Stimulated activated CD8-positive, alpha-beta memory T cell treated with anti-CD3 and anti-CD28 coated beads, Interleukin-15, amount 100 ng/mL, for 24 hours (primary cell): ENCODE data around the gene HHAT.
"Not testable (repeated sequence)": the region's sequence is repeated elsewhere in the genome, so short reads cannot be mapped to it uniquely, and the experiment has no call there.

Experiments
- DNase-seq: peaks from one replicate; pipeline ENCODE4 v3.0.0-alpha.2; 2020; ENCODE audit warnings: low read depth

HHAT gene

DNA sequence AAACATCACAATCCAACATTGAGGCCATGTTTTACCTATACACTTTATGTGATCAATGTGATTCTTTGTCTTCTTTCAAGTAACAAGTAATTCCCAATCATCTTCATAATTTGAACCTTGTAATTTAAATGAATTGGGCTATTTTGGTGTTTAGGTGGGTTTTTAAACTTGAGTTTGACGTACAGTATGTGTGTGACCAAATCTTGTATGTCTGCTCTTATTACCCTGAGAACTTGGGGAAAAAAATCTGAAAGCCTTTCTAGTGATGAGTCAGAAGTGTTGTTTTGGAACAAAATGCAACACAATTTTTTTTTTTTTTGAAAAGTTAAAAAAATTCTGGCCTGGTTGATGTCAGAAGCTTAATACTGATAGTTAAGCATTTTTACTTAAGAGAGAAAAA lies 68.5 kb downstream of the HHAT start:
- no peak for DNase-seq

DNA sequence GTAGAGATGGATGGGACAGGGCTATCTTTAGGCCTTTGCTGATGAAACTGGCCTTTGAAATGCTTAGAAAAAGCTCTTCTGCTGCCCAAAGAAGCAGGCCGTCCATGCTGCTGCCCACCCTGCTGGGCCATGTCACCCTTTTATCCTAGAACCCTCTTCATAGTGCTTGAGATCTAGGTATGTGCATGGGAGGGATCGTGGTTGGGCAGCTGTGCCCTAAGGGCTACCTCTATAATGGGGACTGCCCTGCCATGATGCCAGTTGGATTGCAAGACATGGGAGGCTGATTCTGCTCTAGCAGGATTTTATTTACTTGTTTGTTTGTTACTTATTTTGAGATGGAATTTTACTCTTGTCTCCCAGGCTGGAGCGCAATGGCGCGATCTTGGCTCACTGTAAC lies 69.0 kb downstream of the HHAT start:
- no peak for DNase-seq

DNA sequence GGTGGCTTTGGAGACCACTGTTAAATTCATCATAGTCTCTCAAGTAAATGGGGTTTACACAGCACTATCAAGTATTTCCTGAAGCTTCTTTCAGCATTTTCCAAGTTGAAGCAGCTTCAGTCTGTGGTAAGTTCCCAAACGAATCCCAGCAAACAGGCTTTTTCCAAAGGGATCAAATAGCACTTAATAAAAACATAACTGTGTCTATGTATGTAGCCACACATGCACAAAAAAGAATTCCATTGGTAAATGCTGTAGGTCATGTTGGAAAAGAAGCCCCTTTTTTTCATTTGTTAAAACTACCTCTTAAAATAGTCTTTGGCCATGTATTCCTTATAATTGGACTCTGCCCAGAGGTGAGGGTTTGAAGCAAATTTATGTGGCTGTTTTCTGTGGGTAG lies 69.8 kb downstream of the HHAT start:
- no peak for DNase-seq

DNA sequence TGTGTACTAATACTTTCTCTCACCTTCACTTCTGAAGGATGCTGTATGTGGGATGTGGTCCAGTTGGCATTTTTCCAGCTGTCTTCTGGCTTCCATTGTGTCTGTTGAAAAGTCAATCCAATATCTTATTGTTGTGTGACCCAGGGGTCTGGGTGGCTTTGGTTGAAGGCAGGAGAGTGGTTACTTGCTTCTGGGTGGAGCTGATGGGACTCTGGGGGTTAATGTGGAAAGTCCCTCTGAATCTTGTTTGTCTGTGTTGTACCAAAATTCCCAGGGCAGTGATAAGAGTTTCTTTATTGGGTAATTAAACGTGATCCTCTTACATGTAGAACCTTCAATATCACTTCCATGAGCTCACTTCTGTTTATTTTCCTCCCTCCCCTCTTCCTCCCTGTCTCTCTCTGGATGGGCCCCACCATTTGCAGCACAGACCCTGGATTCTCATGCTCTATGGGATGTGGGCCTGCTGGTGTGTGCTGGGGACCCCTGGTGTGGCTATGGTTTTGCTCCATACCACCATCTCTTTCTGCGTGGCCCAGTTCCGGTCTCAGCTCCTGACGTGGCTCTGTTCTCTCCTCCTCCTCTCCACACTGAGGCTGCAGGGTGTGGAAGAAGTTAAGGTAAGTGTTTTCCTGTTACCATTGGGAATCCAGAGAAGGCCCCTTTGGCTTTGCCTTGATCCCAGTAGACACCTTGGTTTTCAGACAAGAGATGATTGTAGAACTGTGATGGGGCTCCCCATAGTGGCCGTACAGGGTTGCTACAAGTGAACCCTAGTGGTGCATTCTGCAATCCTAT lies 71.5 kb downstream of the HHAT start:
- DNase-seq: no peak

DNA sequence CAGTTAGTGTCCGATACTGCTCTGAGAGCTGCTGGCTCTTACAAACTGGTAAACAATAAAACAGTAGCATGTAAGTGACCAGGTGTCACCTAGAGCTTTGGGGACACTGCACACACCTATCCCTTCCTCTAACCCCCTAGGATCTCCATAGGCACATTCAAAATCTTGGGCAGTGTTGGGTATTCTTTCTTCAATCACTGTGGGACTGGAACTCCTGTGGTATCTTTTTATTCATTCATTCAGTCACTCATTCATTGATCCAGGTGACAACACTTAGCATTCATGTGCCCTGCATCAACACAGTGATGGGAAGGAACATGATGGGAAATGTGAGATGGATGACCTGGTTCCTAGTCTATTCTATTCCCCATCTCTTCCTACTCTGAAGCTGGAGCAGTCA lies 73.9 kb downstream of the HHAT start:
- no peak for DNase-seq

DNA sequence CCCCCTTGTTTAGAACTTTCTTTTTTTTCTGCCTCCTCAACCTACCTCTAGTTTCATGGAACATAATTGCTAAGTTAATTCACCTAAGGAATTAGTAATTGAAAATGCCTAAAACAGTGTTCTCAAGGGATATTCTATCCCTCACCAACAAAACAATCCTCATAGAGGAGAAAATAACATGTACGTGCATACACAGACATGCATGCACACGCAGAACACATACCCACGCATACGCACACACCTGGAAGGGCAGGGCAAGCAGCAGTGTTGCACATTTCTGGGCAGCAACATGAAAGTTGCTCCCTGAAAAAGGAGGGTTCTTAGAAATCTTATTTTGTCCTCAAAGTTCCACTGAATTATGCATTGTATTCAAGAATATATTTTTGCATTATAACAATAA lies 76.6 kb downstream of the HHAT start:
- no peak for DNase-seq

DNA sequence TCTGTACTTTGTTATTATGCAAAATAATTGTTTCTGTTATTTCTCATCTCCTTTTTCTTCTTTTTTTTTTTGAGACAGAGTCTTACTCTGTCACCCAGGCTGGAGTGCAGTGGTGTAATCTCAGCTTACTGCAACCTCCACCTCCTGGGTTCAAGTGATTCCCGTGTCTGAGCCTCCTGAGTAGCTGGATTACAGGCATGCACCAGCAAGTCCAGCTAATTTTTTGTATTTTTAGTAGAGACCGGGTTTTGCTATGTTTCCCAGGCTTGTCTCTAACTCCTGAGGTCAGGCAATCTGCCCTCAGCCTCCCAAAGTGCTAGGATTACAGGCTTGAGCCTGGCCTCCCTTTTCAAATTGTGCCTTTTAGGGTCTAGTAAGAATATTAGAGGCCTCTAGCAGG lies 77.6 kb downstream of the HHAT start:
- not testable (repeated sequence) for DNase-seq

DNA sequence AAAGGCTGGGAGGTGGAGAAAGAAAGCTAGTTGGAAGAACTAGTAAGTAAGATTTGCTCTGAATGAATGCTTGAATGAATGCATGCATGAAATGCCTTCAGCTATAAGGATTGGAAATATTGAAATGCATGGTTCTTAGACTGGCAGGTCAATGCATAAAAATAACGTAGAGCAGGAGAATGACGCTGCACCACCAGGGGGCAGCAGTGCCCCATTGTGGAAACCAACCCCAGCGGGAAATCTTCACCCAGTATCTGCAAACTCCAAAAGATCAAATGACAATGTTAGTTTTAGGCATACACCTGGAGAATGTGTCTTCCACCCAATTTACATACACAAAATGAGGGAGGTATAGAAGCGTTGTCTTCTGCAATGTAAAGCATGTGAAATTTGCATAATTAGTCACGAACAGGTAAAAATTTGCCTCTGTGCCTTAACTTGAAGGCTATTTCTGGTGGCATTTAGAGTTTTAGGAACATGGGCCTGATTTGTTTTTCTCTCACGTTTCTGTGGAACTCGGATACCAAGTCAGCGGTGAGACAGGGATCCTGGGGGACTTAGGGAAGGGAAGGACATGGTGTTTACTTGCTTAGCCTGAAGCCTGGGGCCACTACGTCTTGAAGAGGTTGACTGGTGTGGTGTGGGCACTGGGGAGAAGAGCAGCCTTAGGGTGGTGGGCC lies 78.6 kb downstream of the HHAT start:
- DNase-seq: peak; percentile 72

DNA sequence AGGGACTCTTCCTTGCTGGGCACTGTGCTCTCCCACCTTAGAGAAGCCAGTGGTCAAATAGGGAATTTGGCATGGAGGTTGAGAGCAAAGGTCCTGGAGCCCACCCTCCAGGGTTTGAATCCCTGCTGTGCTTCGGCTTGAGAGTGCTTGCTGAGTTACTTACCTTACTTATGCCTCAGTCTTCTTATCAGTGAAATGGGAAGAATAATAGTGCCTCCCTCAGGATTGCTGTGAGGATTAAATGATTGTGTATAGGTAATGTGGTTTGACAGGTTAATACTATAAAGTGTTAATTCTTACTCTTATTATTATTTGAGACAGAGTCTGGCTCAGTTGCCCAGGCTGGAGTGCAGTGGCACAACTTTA lies 79.2 kb downstream of the HHAT start:
- DNase-seq: no peak

DNA sequence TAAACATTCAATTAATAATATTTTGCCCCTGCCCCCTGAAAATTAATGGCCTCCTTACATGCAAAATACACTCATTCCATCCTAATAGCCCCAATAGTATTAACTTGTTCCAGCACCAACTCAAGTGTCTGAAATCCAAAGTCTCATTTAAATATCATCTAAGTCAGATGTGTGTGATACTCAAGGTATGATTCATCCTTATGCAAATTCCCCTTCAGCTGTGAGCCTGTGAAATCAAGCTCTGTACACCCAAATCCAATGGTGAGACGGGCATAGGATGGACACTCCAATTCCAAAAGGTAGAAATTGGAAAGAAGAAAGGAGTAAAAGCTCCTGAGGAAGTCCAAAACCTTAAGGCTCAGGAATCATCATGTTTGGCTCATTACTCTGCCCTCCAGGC lies 83.5 kb downstream of the HHAT start:
- DNase-seq: no peak

DNA sequence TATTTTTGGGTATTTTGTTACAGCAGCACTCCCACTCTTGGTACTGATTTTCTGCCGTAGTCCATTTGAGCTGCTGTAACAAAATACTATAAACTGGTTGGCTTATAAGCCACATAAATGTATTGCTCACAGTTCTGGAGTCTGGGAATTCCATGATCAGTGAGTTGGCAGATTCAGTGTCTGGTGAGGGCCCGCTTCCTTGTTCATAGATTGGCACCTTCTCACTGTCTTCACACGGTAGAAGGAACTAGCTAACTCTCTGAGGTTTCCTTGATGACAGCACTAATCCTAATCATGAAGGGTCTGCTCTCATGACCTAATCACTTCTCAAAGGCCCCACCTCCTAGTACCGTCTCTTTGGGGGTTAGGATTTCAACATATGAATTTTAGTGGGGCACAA lies 85.2 kb downstream of the HHAT start:
- DNase-seq: no peak

DNA sequence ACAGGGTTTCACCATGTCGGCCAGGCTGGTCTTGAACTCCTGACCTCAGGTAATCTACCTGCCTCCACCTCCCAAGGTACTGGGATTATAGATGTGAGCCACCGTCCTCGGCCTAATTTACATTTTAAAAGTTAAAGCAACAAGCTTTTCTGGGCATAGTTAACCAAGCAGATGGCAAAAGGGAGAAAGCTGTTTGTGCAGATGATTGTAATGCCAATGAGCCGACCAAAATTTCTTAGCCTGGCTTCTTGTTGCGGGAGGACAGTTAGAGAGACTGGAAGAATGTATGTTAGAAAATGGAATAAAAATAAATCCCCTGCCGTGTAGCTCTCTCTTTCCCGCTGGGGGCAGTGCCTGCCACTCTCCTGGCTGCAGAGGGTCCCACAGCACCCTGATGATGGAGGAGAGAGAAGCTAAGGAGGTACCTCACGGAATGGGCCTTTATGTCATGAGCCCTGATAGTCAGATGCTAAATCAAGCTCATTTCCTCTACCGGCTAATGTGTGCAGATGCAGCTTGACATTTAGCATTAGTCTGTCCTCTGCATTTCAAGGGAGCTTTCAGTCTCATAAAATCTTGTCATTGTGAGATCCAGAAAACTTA lies 87.2 kb downstream of the HHAT start:
- DNase-seq: no peak

DNA sequence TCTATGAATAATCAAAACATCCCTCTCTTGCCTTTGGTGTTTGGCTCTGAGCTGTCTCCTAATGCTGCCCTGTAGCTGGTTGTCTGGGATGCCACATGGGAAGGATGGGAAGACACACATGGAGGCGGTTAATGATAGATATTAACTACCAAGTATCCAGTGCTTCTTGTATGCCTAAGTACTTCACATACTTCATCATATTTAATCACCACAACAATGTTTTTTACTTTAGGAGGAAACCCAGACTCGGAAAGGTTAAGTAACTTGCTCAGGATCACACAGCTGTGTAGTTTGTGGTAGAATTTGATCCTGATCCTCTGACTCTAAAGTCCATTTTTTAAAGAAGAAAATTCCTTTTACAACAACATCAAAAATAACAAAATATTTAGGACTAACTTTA lies 88.0 kb downstream of the HHAT start:
- no peak for DNase-seq

DNA sequence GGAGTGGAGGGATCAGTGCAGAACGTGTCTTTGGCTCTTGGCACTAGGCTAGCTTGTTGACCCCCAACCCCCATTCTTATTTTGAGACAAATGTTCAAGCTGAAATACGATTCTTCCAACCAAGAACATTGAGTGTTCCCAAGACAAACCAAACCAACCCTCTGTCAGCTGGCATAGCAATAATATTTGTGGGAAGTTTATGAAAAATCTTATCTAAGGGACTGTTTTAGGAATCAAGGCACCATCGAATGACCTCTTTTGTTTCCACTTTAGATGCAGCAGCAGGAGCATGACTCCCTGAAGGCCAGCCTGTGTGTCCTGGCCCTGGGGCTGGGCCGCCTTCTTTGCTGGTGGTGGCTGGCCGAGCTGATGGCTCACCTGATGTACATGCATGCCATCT lies 89.2 kb downstream of the HHAT start:
- no peak for DNase-seq

DNA sequence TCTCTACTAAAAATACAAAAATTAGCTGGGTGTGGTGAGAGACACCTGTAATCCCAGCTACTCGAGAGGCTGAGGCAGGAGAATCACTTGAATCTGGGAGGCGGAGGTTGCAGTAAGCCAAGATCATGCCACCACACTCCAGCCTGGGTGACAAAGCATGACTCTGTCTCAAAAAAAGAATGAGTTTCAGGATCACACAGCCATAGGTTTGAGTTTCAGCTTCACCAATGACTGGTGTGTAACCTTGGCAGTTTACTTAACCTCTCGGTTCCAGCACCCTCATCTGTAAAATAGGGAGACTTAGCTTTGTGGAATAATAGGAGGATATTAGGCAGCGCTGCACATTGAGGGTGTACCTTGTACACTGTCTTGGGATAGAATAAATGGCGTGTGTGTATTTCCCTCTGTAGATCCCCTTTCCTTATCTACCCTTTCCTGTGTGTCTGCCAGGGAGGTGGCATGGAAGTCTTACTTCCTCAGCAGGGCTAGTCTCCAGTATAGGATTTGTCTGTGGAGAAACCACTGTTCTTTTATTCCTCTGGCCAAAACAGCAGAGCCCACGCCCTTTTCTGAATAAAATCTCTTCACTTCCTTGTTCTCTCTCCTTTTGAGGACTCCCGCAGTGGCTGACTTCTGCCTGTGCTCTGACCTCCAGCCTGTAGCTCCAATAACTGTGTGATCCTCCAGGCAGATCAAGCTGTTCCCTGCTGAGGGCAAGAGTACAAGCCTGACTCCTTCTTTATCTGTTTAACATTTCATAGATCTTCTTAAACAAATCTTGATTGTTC lies 90.4 kb downstream of the HHAT start:
- no peak for DNase-seq

DNA sequence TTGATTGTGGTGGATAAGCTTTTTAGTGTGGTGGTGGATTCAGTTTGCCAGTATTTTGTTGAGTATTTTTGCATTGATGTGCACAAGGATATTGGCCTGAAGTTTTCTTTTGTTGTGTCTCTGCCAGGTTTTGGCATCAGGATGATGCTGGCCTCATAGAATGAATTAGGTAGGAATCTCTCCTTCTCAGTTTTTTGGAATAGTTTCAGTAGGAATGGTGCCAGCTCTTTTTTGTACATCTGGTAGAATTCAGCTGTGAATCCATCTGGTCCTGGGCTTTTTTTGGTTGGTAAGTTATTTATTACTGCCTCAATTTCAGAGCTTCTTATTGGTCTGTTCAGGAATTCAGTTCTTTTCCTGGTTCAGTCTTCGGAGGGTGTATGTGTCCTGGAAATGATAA lies 98.0 kb downstream of the HHAT start:
- not testable (repeated sequence) for DNase-seq

DNA sequence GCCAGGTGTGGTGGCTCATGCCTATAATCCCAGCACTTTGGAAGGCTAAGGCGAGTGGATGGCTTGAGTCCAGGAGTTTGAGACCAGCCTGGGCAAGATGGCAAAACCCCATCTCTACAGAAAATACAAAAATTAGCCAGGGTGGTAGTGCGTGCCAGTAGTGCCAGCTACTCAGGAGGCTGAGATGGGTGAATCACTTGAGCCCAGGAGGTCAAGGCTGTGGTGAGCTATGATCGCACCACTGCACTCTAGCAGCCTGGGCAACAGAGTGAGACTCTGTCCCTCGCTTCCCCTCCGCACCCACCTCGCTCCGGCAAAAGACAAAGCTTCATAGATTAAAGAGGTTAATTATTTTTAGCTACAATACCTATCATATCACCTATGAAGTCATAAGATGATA lies 100.0 kb downstream of the HHAT start:
- no peak for DNase-seq

DNA sequence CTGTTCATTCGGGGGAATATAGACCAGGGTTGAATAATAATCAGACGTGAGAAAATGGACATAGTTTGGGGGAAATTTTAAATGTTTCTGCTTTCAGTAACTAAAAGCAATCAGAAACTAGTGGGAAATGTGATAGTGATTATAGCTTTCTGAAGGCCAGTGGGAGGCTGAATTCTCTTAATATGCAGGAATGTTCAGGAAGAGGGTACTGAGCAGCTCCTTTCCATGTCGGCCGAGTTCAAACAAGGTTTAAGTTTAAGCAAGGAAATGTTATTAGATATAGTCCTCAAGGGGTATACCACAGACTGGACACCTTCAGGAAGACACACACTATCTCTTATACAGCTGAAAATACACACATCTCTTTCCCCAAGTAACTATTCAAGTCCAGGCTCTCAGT lies 105.5 kb downstream of the HHAT start:
- DNase-seq: no peak

DNA sequence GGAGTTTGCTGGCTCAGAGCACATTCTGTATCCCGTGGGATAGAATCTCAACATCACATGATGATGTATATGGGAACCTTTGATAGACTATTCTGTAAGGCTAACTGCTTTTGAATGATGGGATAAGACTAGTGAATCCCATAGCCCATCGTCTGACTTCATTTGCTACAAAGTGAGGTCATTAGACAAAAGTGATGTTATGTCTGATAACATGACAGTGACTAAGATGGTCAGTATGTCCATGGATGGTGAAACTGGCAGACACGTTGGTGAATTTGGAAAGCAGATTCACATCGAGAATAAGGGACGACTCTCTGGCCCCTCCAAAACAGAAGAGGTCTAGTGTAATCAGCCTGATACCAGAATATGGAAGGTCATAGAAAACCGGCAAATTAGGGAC lies 108.4 kb downstream of the HHAT start:
- no peak for DNase-seq

DNA sequence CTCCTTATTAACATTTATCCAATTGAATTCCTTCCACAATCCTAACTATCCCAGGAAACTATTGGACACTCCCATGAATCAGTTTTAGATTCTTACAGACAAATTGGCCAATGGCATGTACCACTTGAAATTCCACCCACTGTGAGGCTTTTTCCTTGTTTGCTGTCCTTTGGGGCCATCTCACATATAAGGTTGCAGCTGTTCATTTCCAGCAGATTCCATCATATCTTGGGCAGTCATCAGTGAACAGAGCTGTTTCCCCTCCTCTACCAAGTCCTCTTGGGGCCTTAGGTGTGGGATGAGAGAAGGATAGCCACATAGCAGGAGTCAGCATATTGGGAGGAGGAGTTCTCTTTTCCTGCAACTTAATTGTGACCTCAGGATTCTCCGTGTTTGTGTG lies 109.1 kb downstream of the HHAT start:
- no peak for DNase-seq

DNA sequence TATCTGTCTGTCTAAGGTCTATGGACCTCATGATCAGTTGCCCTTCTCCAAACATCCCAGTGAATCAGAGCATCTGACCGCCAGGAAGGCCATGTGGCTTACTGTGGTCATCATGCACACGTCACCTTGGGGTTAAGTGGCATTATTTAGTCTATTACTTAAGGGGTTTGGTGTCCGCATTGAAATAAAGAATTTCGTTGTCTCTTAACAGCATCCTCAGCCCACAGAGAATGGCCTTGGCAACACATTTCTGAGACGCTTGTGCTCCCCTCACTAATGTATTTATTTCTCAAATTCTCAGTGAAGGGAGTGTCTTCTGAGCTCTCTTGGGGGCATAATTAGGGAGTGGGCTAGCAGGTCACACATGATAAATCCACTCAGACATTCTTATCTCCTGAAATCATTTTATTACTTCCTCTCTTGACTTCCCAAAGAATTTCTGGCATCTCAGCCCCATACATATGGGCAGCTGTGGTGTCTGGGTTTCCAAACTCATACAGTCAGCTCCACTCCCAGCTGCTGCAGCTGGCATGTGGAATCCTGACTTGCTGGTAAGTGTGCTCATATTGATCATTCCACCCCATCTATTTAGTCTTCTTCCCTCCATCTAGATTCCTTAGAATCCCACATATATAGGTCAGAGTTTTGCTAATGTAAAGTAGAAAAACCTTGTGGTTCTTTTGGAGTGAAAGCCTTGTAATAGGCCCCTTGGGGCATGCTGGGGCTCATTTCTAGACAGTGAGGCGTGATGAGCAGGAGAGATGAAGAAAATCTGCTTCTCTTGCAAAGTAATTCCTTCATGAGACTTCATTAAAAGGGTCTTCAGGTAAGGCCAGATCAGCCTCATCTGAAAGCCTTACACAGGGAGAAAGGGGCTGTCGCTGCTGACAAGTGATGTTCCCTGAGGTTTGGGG lies 110.5 kb downstream of the HHAT start:
- DNase-seq: no peak

DNA sequence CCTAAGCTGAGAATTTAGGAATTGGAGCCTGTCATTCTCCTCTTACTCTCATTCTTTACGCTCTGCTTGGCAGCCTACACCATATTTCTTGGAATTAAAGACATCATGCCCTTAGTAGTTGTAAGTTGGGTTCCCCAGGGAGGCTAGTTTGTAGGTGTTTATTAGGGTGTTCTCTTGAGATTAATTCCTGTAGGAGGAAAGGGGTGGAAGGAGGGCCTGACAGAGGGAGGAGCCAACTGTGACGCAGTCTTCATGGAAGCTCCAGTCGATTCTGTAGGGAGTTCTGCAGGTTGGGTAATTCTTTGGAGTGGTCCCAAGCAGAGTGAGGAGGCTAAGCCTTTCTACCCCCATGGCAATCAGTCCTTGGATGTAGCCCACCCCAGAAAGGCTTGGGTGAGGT lies 111.4 kb downstream of the HHAT start:
- no peak for DNase-seq
